HL-60/S4 treated with phorbol 12-myristate 13-acetate at 8.2 ng/mL for 4 days and 3 days (cell line): ENCODE data around the gene NOM1.

ENCODE experiments used
- in situ Hi-C: fragments of 300-500 bp; cut with MboI; formaldehyde crosslinking; loops from 2 replicates; pipeline ENCODE4 v1.15.0; 2022; ENCODE audit warnings: low sequenced_read_pairs

NOM1 gene

GRCh38 chr7:157014635-157015555 lies 65.4 kb downstream of the NOM1 start:
- in situ Hi-C loops, result no loop called here

DNA sequence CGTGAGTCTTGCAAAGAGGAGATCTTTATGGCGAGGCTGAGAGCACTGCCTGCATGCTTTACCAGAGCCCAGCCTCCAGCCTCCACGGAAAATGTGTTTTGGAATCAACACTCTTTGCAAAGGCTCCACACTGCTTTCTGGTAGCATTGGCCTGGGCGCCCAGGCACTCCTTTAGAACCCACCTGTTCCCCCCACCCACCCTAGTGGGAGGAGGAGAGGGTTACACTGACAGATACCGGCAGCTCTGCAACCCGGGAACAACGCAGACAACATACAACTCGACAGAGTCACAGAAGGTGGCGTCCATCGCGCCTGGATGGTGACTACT lies 66.5 kb downstream of the NOM1 start:
- in situ Hi-C loops, result no loop called here

GRCh38 chr7:157016352-157017041 lies 67.0 kb downstream of the NOM1 start:
- in situ Hi-C loops, result no loop called here

GRCh38 chr7:157017149-157017548 lies 67.6 kb downstream of the NOM1 start:
- in situ Hi-C loops, result no loop called here

DNA sequence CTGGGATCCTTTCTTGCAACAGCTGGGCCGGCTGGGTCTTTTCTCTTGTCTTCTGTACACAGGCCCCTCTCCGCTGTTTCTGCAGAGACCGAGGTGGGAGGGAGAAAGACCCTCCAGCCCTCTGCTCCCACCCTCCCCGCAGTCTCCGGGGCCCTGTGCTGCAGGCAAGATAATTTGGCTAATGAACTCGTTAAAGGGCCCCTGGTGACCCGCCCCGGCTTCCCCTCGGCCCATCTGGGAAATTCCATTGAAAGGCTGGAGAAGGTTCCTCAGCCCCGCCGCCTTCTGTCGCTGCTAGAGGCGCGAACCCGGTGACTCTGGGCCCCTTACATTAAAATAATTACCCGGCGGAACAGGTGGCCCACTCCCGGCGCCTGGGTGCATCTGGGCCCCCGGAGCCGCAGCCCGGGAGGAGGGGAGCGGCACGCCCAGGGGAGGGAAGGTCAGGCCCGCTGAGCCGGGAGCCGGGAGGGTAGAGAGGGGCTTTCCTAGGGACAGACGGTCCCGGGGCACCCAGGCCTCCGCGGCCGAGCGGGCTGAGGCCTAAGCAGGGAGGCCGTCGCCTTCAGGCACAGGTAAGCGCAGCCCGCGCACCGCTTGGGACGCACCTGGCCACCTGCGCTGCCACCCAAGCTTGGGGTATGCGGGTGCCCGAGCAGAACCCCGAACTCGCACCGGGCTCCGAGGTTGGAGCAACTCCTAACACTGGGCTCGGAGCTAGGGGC lies 68.3 kb downstream of the NOM1 start:
- in situ Hi-C loops, result no loop called here

DNA sequence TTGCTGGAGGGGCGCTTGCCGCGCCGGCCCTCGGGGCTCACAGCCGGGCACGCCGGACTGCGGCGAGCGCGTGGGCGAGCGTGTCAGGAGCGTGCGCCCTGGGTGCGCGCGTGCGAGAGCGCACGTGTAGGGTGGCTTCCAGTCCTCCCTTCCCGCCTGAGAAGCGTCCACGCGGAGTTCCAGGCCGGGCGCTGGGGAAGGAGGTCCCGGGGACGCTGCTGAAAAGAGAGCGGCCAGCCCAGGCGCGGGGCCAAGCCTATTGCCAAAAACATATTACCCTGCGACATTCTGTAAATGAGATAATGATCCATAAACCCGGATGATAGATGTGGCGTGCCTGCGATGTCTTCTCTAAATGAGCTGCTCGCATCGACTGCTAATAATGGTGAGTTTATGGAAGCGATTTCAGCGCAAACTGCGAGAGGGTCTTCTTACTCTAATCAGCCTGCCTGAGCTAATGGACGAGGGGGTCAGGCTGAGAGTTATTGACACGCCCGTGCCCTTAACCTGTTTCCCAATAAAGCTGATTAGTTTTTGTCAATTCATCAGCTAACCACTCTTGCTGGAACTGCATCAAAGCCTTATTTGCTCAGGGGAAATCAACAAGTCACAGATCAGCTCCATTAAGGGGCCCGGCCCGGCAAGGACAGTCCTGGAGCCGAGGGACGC lies 69.0 kb downstream of the NOM1 start:
- in situ Hi-C loops, result no loop called here

GRCh38 chr7:157018997-157019608 lies 69.6 kb downstream of the NOM1 start:
- in situ Hi-C loops, result no loop called here

- in situ Hi-C loops, result no loop called here
Measured at GRCh38 chr7:157019718-157020451, 70.4 kb downstream of the NOM1 start.

DNA sequence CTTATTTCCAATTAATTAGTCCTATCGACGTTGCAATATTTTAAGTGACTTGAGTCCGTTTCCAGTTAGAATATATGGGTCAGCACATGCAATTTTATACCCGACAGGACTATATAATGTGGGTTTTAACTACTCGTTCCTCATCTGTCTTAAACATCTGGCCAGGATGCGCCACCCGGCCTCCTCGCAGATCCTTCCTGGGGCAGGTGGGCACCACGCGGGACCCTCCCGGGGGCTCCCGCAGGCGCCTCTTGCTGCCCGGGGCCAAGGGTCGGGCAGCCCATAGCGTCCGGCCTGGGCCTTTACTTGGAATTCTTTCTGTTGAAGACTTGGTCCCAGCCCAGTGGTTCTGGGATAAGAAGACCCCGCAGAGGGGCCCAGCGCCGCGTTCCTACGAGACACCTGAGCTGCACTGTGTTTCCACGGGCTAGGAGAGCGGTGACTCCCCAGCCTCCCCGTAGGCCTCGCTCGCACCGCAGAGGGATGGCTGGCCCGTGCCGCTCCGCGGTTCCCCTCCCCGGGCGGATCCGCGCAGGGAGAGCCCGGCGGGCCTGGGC lies 71.1 kb downstream of the NOM1 start:
- in situ Hi-C loops, result no loop called here

GRCh38 chr7:157021071-157021870 lies 71.8 kb downstream of the NOM1 start:
- in situ Hi-C loops, result no loop called here

DNA sequence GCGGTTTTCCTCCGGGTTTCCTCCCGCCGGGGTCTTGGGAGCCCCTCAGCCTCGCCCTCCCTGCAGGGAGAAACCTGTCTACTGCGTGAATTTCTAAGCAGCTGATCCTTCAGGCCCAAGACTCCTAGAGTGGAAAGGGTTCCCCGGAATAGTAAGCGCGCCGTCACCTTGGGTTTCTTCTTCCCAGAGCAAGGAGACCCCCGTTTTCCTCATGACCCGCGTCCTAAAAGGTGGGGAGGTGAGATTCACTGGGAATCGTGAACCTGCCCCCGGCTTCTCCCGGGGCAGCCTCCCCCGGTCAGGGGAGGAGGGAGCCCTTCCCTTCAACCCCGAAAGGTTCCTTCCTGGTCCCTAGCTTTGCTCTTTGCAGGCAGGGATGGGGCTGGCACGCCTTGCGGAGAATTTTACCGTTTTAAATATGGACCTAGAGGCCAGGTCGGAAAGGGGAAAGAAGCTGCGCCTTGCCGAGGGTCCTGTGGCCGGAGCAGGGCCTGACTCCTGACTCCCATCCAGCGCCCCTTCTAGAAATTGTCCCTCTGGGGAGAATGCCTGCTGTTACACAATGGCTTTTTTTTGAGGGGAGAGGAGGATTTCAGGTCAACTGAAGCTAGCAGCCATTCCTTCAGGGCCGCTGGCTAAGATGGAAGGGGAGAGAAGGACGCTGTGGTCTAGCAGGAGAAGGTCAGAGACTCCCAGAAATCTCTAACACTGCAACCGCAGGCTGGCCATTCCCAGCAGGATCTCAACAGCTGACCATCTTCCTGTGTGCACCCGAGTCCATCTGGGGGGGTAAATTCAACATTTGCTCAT lies 72.6 kb downstream of the NOM1 start:
- in situ Hi-C loops, result no loop called here
